Spleen (tissue), 11 donors: Measurements from ENCODE around the gene ALDH1A3. TPM values are rescaled to one million over a fixed set of nuclear protein-coding genes. Genes with fewer than 3 reads are reported as not detected.

Experiments used
- DNase-seq: peaks from one replicate; pipeline ENCODE4 v3.0.0-alpha.2; 2020
- H3K27ac ChIP-seq, 8 donors: fragments of 200-600 bp; sonication (generic) in 7 of 8; 1 replicate in 4 of 8; 2 replicates in 4 of 8; pipeline versions ENCODE4 v1.5.0 to v1.8.0; 2016 to 2021; ENCODE audit warnings: inconsistent platforms in 4 of 8, mild to moderate bottlenecking in 4 of 8, moderate library complexity in 1 of 8
- H3K27me3 ChIP-seq, 7 donors: fragments of 200-600 bp; sonication (generic) in 6 of 7; replicated peaks in 1 of 7; 1 replicate in 4 of 7; 2 replicates in 3 of 7; pipeline versions ENCODE4 v1.5.0 to v1.8.0; 2016 to 2021; ENCODE audit warnings: inconsistent platforms in 3 of 7, mild to moderate bottlenecking in 1 of 7
- H3K36me3 ChIP-seq, 6 donors: fragments of 200-600 bp; sonication (generic) in 5 of 6; 1 replicate in 4 of 6; 2 replicates in 2 of 6; pipeline versions ENCODE4 v1.5.0 to v1.8.0; 2016 to 2021; ENCODE audit warnings: inconsistent platforms in 2 of 6
- H3K4me1 ChIP-seq, 6 donors: fragments of 200-600 bp; sonication (generic) in 5 of 6; 1 replicate in 3 of 6; 2 replicates in 3 of 6; pipeline versions ENCODE4 v1.5.0 to v1.8.0; 2016 to 2021; ENCODE audit warnings: inconsistent platforms in 3 of 6
- H3K4me3 ChIP-seq, 8 donors: fragments of 200-600 bp; sonication (generic) in 7 of 8; 1 replicate in 4 of 8; 2 replicates in 4 of 8; pipeline versions ENCODE4 v1.5.0 to v1.8.0; 2016 to 2021; ENCODE audit warnings: inconsistent platforms in 4 of 8, mild to moderate bottlenecking in 4 of 8, moderate library complexity in 2 of 8
- H3K9me3 ChIP-seq, 8 donors: fragments of 200-600 bp; sonication (generic) in 7 of 8; 1 replicate in 4 of 8; 2 replicates in 4 of 8; pipeline versions ENCODE4 v1.5.0 to v1.8.0; 2016 to 2021; ENCODE audit warnings: inconsistent platforms in 4 of 8
- CTCF ChIP-seq, 11 experiments: fragments of 200-600 bp in 7 of 11; fragments of 450-650 bp in 4 of 11; sonication (generic) in 4 of 11; IDR thresholded peaks in 8 of 11; conservative IDR thresholded peaks in 3 of 11; 1 replicate in 7 of 11; 2 replicates in 4 of 11; pipeline versions ENCODE4 v1.4.0 to v1.8.0; 2016 to 2021; ENCODE audit warnings: antibody characterized with exemption in 11 of 11, inconsistent platforms in 4 of 11, mild to moderate bottlenecking in 1 of 11
- POLR2A ChIP-seq, 3 donors: fragments of 450-650 bp; IDR thresholded peaks; one replicate each; pipeline ENCODE4 v1.5.1; 2017; ENCODE audit warnings: antibody characterized with exemption in 3 of 3, mild to moderate bottlenecking in 1 of 3
- POLR2AphosphoS5 ChIP-seq, 3 donors: sonication (generic); formaldehyde crosslinking; IDR thresholded peaks; one replicate each; pipeline ENCODE4 v1.5.1; 2017; ENCODE audit warnings: antibody characterized with exemption in 3 of 3
- WGBS, 5 donors: extraction: QIAGEN DNeasy Blood & Tissue Kit in 3 of 5; methylation state at CpG; one replicate each; pipeline versions ENCODE4 v1.1.5 to v1.1.7; 2013 to 2018; 5-methylcytosine and 5-hydroxymethylcytosine counted together
- intact Hi-C: fragments of 100-400 bp; cut with DNase I; formaldehyde crosslinking; loops from one replicate; pipeline ENCODE4 v1.15.0; 2023; ENCODE audit warnings: low total_unique reads
- polyA plus RNA-seq, 3 donors: library from polyadenylated mRNA; stranded (reverse); fragments of 200-250 nt; gene quantifications; one replicate each; pipeline ENCODE4 v1.2.1, GENCODE V29; 2013
- total RNA-seq, 7 donors: library from RNA; depleted of rRNA in 3 of 7; stranded (reverse); fragments of >200 nt in 3 of 7; fragmentation: NEBNext Ultra II Directional in 4 of 7; extraction: Animal tissue kit (Norgen Biotek cat#: 25700) in 4 of 7; gene quantifications; one replicate each; pipeline versions ENCODE4 v1.1.0 to v1.2.1, GENCODE V29; 2016 to 2021
- donor health status: healthy with polysubstance abuse.
- donor health status: DM: no; HTN: no; CAD: no; lungs with moderate emphysema.
- donor health status: DM: no; HTN: no; CAD: no.
- donor health status: Bipolar disorder and iron deficiency.
- donor health status: healthy.
- donor health status: DM: no; HTN: no; CAD: no.
- donor health status: DM: yes; HTN: yes; CAD: no.

The ALDH1A3 gene
- total and polyA plus RNA-seq, 10 donors = 0.94 to 22.3 (median 4.6) TPM

DNA sequence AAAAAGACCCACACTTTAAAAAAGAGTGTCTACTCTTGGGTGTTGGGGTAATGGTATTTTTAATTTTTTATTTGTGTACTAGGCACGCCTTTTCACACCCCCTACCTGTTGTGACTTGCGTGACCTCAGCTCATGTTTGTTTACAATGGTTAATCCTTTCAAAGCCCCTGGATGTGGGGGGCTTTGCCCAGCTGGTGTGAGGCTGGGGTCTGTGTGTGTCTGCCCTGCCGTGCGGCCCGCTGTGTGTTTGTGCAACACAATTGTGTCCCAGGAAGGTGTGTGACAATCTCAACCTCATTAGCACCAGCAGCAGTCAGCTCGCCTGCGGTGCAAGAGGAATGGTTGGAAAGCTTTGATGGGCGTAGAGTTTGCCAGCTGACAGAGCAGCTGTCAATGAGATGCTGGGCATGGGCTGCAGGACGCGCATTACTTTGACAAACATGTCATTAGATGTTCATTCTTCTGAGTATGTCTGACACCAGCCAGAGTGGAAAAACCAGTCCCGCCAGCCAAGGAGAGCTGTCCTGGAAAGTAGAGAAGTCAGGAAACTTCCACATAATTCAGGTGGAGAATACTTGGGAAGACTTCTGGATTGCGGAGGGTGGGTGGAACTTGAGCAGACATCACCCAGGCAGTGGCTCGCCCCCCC is 49.1 kb downstream of the ALDH1A3 start:
- Histone ChIP-seq H3K4me3 (no peak overlapping the region), H3K27ac (peak overlapping the region in 2 of 8 donors; percentile 4 to 84), H3K27me3 (no peaks in the 10 kb centered on the region), H3K4me1 (peaks cover 3 to 88% (median 55%) of the 10 kb centered on the region in 6 donors), H3K9me3 (no peaks in the 10 kb centered on the region), H3K36me3 (peaks cover 0 to 66% (median 8%) of the 10 kb centered on the region in 6 donors)
- intact Hi-C loops = no loop called here
- WGBS, 5 donors = 89 to 95% (median 92%) methylated on average over 13 of the region's 13 CpGs
- TF ChIP-seq CTCF (IDR thresholded peaks at IDR 0.05 in 8 of 11, conservative IDR thresholded peaks at IDR 0.05 in 3 of 11) (no peak), POLR2A (IDR thresholded peaks at IDR 0.05) (no peak), POLR2AphosphoS5 (IDR thresholded peaks at IDR 0.05) (no peak)
- no peak for DNase-seq

- intact Hi-C loops = no loop called here
- H3K27me3 ChIP-seq = no peaks in the 10 kb centered on the region
- 48 to 60% (median 55%) methylated on average over 5 to 6 of the region's 6 CpGs for WGBS, 5 donors
- H3K9me3 ChIP-seq = no peaks in the 10 kb centered on the region
- peaks cover 3 to 88% (median 55%) of the 10 kb centered on the region in 6 donors for H3K4me1 ChIP-seq
- TF ChIP-seq POLR2AphosphoS5 (IDR thresholded peaks at IDR 0.05) = peak; percentile 17 to 51 (median 26)
- TF ChIP-seq CTCF (IDR thresholded peaks at IDR 0.05 in 8 of 11, conservative IDR thresholded peaks at IDR 0.05 in 3 of 11) = no peak
- no peak for TF ChIP-seq POLR2A (IDR thresholded peaks at IDR 0.05)
- peak overlapping the region in 3 of 8 donors; percentile 4 to 27 (median 9) for H3K27ac ChIP-seq
- DNase-seq = no peak
- peaks cover 0 to 57% (median 5%) of the 10 kb centered on the region in 6 donors for H3K36me3 ChIP-seq
- no peak overlapping the region for H3K4me3 ChIP-seq
Observed at GRCh38 chr15:100929641-100930042, 50.0 kb downstream of the ALDH1A3 start.

DNA sequence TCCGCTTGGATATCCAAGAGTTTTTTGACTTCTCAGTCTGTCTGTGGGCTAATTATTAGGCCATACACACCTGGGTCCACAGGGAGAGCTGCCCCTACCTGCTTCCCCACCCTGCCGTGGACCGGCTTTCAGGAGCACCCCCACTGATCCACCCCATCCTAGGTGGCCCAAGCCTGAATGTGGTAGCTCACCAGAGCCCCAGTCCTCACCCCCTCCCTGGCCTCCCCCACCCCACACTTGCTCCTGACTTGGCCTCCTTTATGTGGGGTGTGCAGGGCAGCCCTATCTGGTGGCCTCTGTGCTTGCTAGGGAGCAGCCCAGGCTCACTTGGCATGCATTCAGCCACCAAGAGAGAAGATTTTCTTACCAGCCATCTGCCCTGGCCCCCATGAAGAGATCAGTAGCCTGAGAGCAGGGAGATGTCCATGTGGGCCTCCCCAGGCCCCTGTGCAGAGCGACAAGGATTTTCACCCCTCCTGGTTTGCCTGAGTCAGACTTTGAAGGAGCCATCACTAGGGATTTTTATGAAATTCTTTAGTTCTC is 50.7 kb downstream of the ALDH1A3 start:
- no peaks in the 10 kb centered on the region for H3K27me3 ChIP-seq
- no peak for DNase-seq
- H3K36me3 ChIP-seq = peaks cover 0 to 50% (median 3%) of the 10 kb centered on the region in 6 donors
- intact Hi-C loops = no loop called here
- H3K9me3 ChIP-seq = no peaks in the 10 kb centered on the region
- TF ChIP-seq CTCF (IDR thresholded peaks at IDR 0.05 in 8 of 11, conservative IDR thresholded peaks at IDR 0.05 in 3 of 11) (no peak), POLR2A (IDR thresholded peaks at IDR 0.05) (no peak), POLR2AphosphoS5 (IDR thresholded peaks at IDR 0.05) (no peak)
- peak overlapping the region in 2 of 8 donors; percentile 25 to 27 for H3K27ac ChIP-seq
- no peak overlapping the region for H3K4me3 ChIP-seq
- WGBS, 5 donors = 89 to 98% (median 91%) methylated on average over 4 of the region's 4 CpGs
- H3K4me1 ChIP-seq = peaks cover 3 to 95% (median 61%) of the 10 kb centered on the region in 6 donors

- H3K36me3 ChIP-seq = peaks cover 0 to 40% (median 0%) of the 10 kb centered on the region in 6 donors
- peaks cover 3 to 86% (median 61%) of the 10 kb centered on the region in 6 donors for H3K4me1 ChIP-seq
Observed at GRCh38 chr15:100931143-100931890, 51.7 kb downstream of the ALDH1A3 start.

More at GRCh38 chr15:100931143-100931890, 51.7 kb downstream of the ALDH1A3 start:
- DNase-seq = no peak
- Histone ChIP-seq H3K4me3 (no peak overlapping the region), H3K27me3 (no peaks in the 10 kb centered on the region), H3K27ac (peak overlapping the region in 4 of 8 donors; percentile 25 to 65 (median 62)), H3K9me3 (no peaks in the 10 kb centered on the region)
- 76 to 86% (median 79%) methylated on average over 11 to 15 of the region's 15 CpGs for WGBS, 5 donors
- intact Hi-C loops = no loop called here
- TF ChIP-seq POLR2AphosphoS5 (IDR thresholded peaks at IDR 0.05) (peak in 2 of 3 donors; percentile 37), POLR2A (IDR thresholded peaks at IDR 0.05) (no peak), CTCF (IDR thresholded peaks at IDR 0.05 in 8 of 11, conservative IDR thresholded peaks at IDR 0.05 in 3 of 11) (no peak)
